Activated CD8-positive, alpha-beta memory T cell treated with anti-CD3 and anti-CD28 coated beads for 48 hours (primary cell): ENCODE results near the gene ELP5.

Experiments used
- DNase-seq, 3 experiments: peaks; one replicate each; pipeline ENCODE4 v3.0.0-alpha.2; 2020; ENCODE audit warnings: low read depth in 2 of 3, low spot score in 2 of 3

ELP5 gene

GRCh38 chr17:7251661-7252175 lies 297 bp upstream of the ELP5 start, which contains the start of gene CTDNEP1:
CTDNEP1 (minus strand) TSS chr17:7251734; CDS start chr17:7251296, 438 bp downstream.
- peak in 1 of 3 experiments; percentile 100 for DNase-seq

GRCh38 chr17:7253082-7253481 lies 1.1 kb downstream of the ELP5 start:
- no peak for DNase-seq

- no peak for DNase-seq
Observed at GRCh38 chr17:7254511-7254910, 2.5 kb downstream of the ELP5 start.

- DNase-seq, result no peak
Observed at GRCh38 chr17:7256766-7257456, 4.9 kb downstream of the ELP5 start.

GRCh38 chr17:7258731-7259554 lies 6.9 kb downstream of the ELP5 start:
- DNase-seq, result no peak

GRCh38 chr17:7259555-7259889 lies 7.5 kb downstream of the ELP5 start:
- DNase-seq, result no peak

- DNase-seq, result no peak
Observed at GRCh38 chr17:7260151-7260550, 8.1 kb downstream of the ELP5 start.

GRCh38 chr17:7260651-7261378 lies 8.8 kb downstream of the ELP5 start:
- no peak for DNase-seq

GRCh38 chr17:7261379-7262191 lies 9.6 kb downstream of the ELP5 start:
- DNase-seq, result no peak

GRCh38 chr17:7262192-7262934 lies 10.3 kb downstream of the ELP5 start, which contains the start of gene CLDN7:
CLDN7 (minus strand) TSS chr17:7262478; CDS start chr17:7262043, 435 bp downstream.
- DNase-seq, result no peak

GRCh38 chr17:7262935-7263800 lies 11.2 kb downstream of the ELP5 start:
- DNase-seq, result no peak

- no peak for DNase-seq
Observed at GRCh38 chr17:7263801-7264078, 11.7 kb downstream of the ELP5 start.

GRCh38 chr17:7266784-7267183 lies 14.8 kb downstream of the ELP5 start:
- DNase-seq, result no peak

GRCh38 chr17:7279448-7279847 lies 27.4 kb downstream of the ELP5 start:
- no peak for DNase-seq

GRCh38 chr17:7280519-7281073 lies 28.6 kb downstream of the ELP5 start:
- peak; percentile 61 to 74 (median 69) for DNase-seq

- DNase-seq, result peak; percentile 67 to 84 (median 82)
Observed at GRCh38 chr17:7281074-7281952, 29.3 kb downstream of the ELP5 start, which contains the start of gene SLC2A4. SLC2A4 (plus strand) TSS chr17:7281718; CDS start chr17:7281935, 217 bp downstream.

- DNase-seq, result no peak
Observed at GRCh38 chr17:7281953-7282751, 30.1 kb downstream of the ELP5 start.
